Suppressor macrophage (primary cell): ENCODE measurements around the gene HELQ.

ENCODE experiments used
- DNase-seq, 4 experiments: peaks; one replicate each; pipeline ENCODE4 v3.0.0-alpha.2; 2020 to 2022

HELQ gene

GRCh38 chr4:83370640-83370906 lies 85.0 kb downstream of the HELQ start:
- DNase-seq, result peak in 2 of 4 experiments; percentile 11 to 25

DNA sequence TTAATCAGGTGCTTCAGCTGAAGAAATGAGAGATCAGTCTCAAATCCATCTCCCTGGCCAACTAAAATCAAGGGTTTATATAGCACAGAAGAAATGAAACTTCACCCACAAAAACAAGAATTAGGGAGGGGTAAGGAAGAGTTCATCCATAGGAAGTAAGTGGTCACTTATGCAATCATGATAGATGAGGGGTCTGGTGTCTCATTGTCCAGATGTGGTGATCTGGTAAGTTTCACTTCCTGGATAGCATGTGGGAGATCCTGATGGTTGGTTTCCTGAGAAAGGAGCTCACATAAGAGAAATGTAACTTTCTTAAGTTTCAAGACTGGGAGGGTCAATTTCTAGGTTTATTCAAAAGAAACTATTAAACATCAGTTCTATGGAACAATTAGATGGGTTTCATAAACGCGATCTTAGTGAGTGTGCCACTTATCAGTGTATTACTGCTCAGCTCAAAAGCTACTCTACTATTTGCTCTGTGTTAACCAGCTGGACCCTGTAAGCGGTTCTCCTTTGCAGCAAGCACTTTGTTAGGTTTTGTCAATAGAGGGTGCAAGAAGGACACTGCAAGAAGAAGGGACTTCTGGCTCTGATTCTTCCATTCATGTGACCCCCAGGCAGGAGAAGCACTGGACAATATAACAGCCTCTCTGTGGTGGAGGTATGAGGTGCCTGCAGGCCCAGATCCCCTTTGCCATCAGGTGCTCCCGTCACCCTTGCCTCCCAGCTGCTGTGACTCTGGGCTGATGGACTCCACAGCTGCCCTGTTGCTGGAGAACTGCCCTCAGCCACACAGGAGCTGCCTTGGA lies 85.6 kb downstream of the HELQ start:
- peak; percentile 66 to 90 (median 80) for DNase-seq

DNA sequence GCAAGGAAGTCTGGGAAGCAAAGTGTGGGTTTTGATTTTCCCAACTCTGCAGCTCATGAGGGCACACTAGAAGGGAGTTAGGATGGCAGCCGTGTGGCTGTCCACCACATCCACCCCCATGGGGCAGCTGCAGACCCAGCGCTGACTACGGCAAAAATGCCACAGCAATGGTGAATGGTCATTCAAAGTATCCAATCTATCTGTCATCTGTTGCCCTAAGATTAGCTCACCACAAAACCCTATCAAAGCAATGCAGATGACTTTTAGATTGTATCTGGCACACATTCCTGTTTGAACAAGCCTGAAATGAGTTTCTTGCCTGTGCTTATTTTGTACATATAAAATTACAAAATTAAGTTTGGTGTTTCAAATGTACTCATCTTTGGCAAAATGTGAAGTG lies 91.3 kb downstream of the HELQ start:
- DNase-seq, result peak in 2 of 4 experiments; percentile 12 to 14

- peak in 3 of 4 experiments; percentile 9 to 60 (median 43) for DNase-seq
Observed at GRCh38 chr4:83362492-83363329, 92.9 kb downstream of the HELQ start.

GRCh38 chr4:83361416-83362103 lies 94.1 kb downstream of the HELQ start:
- DNase-seq, result peak in 3 of 4 experiments; percentile 10 to 22 (median 20)

- DNase-seq, result no peak
Observed at GRCh38 chr4:83360018-83360417, 95.6 kb downstream of the HELQ start.

- peak in 1 of 4 experiments; percentile 11 for DNase-seq
Observed at GRCh38 chr4:83358410-83358809, 97.2 kb downstream of the HELQ start.
